GM18951 (cell line): Measurements from ENCODE around the gene WNK1.
A peak's percentile ranks its signal among the peaks of the same experiment; 100 is the strongest.
"Not testable (repeated sequence)": the region's sequence is repeated elsewhere in the genome, so short reads cannot be mapped to it uniquely, and the experiment has no call there.

Experiments
- POLR2A ChIP-seq: IDR thresholded peaks from 4 replicates; pipeline ENCODE4 v1.6.1; 2011; ENCODE audit warnings: mild to moderate bottlenecking; ENCODE audit not compliant: insufficient read length, insufficient read depth; ENCODE audit errors: extremely low read depth
- in situ Hi-C: fragments of 300-500 bp; cut with MboI; formaldehyde crosslinking; loops from one replicate; pipeline ENCODE4 v1.12.0; 2022; ENCODE audit warnings: low sequenced_read_pairs, mixed read lengths, inconsistent platforms; ENCODE audit not compliant: unreplicated experiment

The WNK1 gene

GRCh38 chr12:751999-752694, at the start of gene WNK1:
Gene WNK1, plus strand, starts transcription at chr12:752579. Its CDS starts 987 bp downstream, at chr12:753566.
- in situ Hi-C loops: no loop called here
- peak; percentile 91 for TF ChIP-seq POLR2A

- in situ Hi-C loops: no loop called here
These were observed 47.7 kb upstream of the WNK1 start for GRCh38 chr12:704516-705242.

GRCh38 chr12:708084-708483, 44.3 kb upstream of the WNK1 start:
- in situ Hi-C loops: not testable (repeated sequence)

More at GRCh38 chr12:704516-705242, 47.7 kb upstream of the WNK1 start:
- TF ChIP-seq POLR2A: no peak

- no peak for TF ChIP-seq POLR2A
- in situ Hi-C loops: no loop called here
These were observed 42.8 kb upstream of the WNK1 start for GRCh38 chr12:709455-710020.

DNA sequence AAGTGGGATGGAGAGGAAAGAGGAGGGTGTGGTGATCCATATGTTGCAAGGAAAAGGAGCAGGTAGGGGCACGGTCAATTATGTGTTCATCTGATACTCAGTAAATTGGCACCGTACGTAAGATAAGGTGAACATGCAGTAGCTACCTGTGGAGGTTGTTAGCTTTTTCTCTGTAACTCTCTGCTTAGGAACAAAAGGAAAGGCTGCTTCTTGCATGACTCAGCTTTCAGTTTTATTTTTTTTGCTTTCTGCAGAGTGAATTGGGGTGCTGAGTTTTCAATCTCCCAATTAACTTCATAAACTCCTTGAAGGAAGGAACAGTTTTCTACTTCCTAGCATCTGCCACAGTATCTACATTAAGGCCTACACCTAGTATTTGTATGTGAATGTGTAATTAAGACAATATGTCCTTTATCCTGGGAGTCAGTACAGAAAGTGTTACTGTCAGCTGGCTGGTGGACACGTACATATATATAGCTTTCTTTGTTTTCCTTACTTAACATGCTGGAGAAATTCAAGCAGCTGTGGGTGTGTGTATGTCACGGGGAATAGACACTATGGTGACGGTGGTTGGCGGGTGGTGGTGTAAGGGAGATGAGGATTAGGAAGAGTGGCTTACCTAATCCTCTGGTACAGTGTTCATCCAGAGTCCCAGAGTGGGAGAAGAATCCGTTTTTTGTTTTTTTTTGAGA, 40.1 kb upstream of the WNK1 start:
- in situ Hi-C loops: no loop called here
- no peak for TF ChIP-seq POLR2A

- no peak for TF ChIP-seq POLR2A
- in situ Hi-C loops: no loop called here
These were observed 39.0 kb upstream of the WNK1 start for GRCh38 chr12:713281-713875.

DNA sequence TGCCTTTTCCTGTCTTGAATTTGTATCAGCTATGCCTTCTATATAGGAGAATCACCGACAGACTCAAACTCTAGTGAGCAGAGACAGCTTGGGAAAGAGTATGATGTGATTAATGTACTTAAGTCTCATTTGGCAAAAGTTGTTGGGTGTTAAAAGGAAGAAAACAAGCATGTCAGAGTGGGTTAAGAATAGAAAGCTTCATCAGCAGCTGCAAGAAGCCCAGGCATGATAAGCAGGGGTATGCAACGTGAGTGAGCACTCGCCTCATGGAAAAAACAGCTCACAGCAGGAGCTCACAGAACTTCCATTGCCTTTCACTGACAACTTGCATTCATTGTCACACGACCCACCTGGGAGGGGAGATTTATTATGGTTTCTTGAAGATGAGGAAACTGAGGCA, 35.9 kb upstream of the WNK1 start:
- in situ Hi-C loops: no loop called here
- TF ChIP-seq POLR2A: no peak

DNA sequence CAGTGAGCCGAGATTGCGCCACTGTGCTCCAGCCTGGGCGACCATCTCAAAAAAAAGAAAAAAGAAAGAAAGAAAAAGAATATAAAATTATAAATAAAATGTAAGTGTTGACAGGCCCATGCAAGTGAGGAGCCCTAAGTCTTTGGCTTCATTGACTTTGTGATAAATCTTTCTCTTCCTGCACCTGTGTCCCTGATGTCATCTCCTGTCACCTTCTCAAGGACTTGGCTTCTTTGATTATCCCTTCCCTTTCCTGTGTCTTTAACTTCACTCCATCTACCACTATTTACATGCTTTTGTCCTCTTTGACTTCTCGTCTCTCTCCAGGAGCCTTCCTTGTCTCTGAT, 33.6 kb upstream of the WNK1 start:
- in situ Hi-C loops: no loop called here
- no peak for TF ChIP-seq POLR2A

DNA sequence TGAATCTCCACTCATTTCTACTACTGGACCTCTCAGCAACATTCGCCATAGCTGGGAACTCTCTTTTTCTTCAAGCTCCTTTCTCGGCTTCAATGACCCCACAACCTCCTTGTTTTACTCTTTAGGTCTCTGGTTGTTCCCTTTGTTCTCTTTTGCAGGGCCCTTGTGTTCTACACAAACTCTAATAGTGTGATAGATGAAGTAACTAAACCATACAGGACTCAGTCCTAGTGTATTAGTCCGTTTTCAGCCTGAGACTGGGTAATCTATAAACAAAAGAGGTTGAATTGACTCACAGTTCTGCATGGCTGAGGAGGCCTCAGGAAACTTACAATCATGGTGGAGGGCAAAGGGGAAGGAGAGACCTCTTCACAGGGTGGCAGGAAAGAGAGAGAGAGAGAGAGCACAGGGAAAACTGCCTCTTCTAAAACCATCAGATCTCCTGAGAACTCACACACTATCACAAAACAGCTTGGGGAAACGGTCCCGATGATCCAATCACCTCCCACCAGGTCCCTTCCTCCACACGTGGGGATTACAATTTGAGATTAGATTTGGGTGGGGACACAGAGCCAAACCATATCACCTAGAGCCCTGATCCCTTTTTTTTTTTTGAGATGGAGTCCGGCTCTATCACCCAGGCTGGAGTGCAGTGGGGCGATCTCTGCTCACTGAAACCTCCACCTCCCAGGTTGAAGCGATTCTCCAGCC, 32.0 kb upstream of the WNK1 start:
- no peak for TF ChIP-seq POLR2A
- in situ Hi-C loops: no loop called here

DNA sequence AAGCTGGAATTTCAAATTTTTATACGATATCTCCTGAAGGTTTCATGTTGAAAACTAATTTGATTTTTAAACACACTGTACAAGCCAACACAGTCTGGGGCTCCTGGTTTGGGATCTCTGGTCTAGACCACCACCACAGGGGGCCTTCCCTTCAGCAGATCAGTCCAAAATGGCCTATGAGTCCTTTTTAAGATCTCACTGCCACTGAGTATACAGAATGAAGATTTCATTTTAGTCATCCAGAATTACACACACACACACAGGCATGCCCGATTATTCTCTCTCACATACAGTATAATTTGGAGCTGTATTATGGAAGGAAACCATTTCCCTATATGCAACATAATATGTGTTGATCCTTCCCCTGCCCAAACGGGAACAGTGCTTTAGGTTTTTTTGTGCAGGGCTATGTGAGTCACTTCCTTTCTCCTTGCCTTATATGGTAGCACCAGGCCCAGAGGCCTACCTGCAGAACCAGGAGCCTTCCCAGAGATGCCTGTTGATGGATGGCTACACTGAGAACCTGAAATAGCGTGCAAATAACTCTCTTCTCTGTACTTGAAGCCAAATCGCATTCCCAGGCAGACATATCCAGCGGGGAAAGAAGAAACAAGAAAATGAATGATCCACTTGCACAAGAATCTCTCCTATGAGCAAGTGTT, 28.1 kb upstream of the WNK1 start:
- TF ChIP-seq POLR2A: no peak
- in situ Hi-C loops: no loop called here

DNA sequence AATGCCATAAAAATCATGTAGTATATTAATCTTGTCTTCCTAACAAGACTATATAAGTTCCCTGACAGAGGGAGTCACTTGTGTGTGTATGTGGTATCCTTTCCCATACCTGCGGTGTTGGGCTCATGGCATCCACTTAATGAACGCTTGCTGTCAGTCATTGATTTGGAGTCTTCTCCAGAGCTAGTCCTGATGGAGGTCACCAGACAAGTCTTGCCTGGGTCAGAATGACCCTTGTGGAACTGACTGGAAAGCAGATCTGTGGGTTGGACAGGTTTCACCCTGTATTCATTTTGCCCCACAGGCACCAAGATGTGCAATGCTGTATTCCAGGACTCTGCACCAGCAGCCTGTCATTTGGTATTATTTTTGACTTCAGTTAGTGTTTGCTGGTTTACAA, 27.3 kb upstream of the WNK1 start:
- in situ Hi-C loops: no loop called here
- no peak for TF ChIP-seq POLR2A
